Measurements from ENCODE around the gene LBH. TPM values are rescaled to one million over a fixed set of nuclear protein-coding genes. Genes with fewer than 3 reads are reported as not detected.

Gene LBH
- total RNA-seq, 1 donor from 2014 or later, result 51.7 TPM

DNA sequence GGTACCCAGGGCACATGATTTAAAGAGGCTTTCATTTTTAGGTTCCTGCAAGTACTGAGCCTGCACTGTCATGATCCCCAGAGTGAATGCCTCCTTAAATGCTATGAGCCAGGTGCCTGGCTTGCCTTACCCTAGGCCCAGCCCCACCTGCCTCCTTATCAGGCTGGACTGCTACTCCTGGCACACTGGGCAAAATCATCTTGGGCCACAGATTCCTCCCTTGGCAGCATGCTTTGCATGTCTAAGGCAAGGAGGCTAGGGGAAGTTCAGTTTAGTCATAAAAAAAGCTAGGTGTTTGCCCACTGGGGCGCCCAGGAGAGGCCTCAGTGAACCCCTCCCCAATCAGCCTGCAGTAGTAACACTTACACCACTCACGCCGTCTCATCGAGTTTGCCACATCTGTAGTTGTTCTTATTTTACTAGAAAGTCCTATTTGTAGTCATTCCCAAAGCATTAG, 45.1 kb downstream of the LBH start:
- Mint-ChIP-seq H3K36me3 (ENCODE audit: low read depth, unreplicated experiment) (peaks cover 4% of the 10 kb centered on the region), H3K4me3 (ENCODE audit: unreplicated experiment) (no peak overlapping the region), H3K27ac (ENCODE audit: unreplicated experiment) (no peak overlapping the region), H3K27me3 (ENCODE audit: low read depth, unreplicated experiment) (peaks cover 2% of the 10 kb centered on the region), H3K9me3 (ENCODE audit: unreplicated experiment) (peaks cover 7% of the 10 kb centered on the region), H3K4me1 (ENCODE audit: low read depth, unreplicated experiment) (peaks cover 48% of the 10 kb centered on the region)
- no peak overlapping the region for H2AFZ ChIP-seq (ENCODE audit: low read depth, low read length)
- no peak overlapping the region for H3K4me2 ChIP-seq (ENCODE audit: low read length)
- no peak for DNase-seq (ENCODE audit: low read depth)
- H3K27ac ChIP-seq (ENCODE audit: low read depth, low read length), result no peak overlapping the region
- H3K4me3 ChIP-seq (ENCODE audit: insufficient read depth, low read depth, low read length), result no peak overlapping the region
- H3K36me3 ChIP-seq (ENCODE audit: insufficient read depth, low read length), result no peaks in the 10 kb centered on the region
- no peak overlapping the region for H3K9ac ChIP-seq (ENCODE audit: low read length)
- H3K4me1 ChIP-seq (ENCODE audit: insufficient read depth, low read length), result peaks cover 30% of the 10 kb centered on the region
- H3K9me3 ChIP-seq (ENCODE audit: insufficient read depth, low read depth, low read length), result no peaks in the 10 kb centered on the region
- no peaks in the 10 kb centered on the region for H3K79me2 ChIP-seq (ENCODE audit: insufficient read depth, low read length)
- no peaks in the 10 kb centered on the region for H4K20me1 ChIP-seq (ENCODE audit: insufficient read depth, low read length)
- no peak for FAIRE-seq
- no peaks in the 10 kb centered on the region for H3K27me3 ChIP-seq (ENCODE audit: insufficient read depth, low read length)
- TF ChIP-seq, protein P1, sequence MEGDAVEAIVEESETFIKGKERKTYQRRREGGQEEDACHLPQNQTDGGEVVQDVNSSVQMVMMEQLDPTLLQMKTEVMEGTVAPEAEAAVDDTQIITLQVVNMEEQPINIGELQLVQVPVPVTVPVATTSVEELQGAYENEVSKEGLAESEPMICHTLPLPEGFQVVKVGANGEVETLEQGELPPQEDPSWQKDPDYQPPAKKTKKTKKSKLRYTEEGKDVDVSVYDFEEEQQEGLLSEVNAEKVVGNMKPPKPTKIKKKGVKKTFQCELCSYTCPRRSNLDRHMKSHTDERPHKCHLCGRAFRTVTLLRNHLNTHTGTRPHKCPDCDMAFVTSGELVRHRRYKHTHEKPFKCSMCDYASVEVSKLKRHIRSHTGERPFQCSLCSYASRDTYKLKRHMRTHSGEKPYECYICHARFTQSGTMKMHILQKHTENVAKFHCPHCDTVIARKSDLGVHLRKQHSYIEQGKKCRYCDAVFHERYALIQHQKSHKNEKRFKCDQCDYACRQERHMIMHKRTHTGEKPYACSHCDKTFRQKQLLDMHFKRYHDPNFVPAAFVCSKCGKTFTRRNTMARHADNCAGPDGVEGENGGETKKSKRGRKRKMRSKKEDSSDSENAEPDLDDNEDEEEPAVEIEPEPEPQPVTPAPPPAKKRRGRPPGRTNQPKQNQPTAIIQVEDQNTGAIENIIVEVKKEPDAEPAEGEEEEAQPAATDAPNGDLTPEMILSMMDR (IDR thresholded peaks at IDR 0.05; ENCODE audit: insufficient read depth, low read depth, low read length), result no peak
- TF ChIP-seq EZH2 (IDR thresholded peaks at IDR 0.05; ENCODE audit: insufficient read depth, low read length), result no peak

DNA sequence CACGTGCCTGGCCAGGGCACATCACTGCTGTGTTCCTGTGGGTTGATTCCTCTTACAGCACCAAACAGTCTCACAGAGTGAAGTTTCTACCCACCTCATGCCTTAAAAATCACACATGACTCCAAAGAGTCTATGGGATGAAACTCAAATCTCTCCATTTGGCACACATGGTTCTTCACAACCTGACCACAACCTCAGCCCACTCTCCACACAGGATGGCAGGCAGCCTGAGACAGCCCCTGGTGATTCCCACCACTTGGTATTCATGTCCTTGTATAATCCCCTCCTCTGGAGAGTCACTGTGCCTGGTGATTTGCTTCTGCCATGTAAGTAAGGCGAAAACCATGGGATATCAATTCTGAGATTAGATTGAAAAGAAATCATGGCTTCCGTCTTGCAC, 46.2 kb downstream of the LBH start:
- Histone ChIP-seq H4K20me1 (ENCODE audit: insufficient read depth, low read length) (no peaks in the 10 kb centered on the region), H2AFZ (ENCODE audit: low read depth, low read length) (no peak overlapping the region), H3K9ac (ENCODE audit: low read length) (no peak overlapping the region), H3K9me3 (ENCODE audit: insufficient read depth, low read depth, low read length) (no peaks in the 10 kb centered on the region), H3K4me1 (ENCODE audit: insufficient read depth, low read length) (peaks cover 28% of the 10 kb centered on the region), H3K36me3 (ENCODE audit: insufficient read depth, low read length) (no peaks in the 10 kb centered on the region), H3K4me3 (ENCODE audit: insufficient read depth, low read depth, low read length) (no peak overlapping the region), H3K27ac (ENCODE audit: low read depth, low read length) (no peak overlapping the region), H3K27me3 (ENCODE audit: insufficient read depth, low read length) (no peaks in the 10 kb centered on the region), H3K79me2 (ENCODE audit: insufficient read depth, low read length) (no peaks in the 10 kb centered on the region), H3K4me2 (ENCODE audit: low read length) (no peak overlapping the region)
- TF ChIP-seq EZH2 (IDR thresholded peaks at IDR 0.05; ENCODE audit: insufficient read depth, low read length), result no peak
- TF ChIP-seq, protein P1 (IDR thresholded peaks at IDR 0.05; ENCODE audit: insufficient read depth, low read depth, low read length), result no peak
- peaks cover 2% of the 10 kb centered on the region for H3K27me3 Mint-ChIP-seq (ENCODE audit: low read depth, unreplicated experiment)
- peaks cover 4% of the 10 kb centered on the region for H3K36me3 Mint-ChIP-seq (ENCODE audit: low read depth, unreplicated experiment)
- peaks cover 7% of the 10 kb centered on the region for H3K9me3 Mint-ChIP-seq (ENCODE audit: unreplicated experiment)
- no peak overlapping the region for H3K27ac Mint-ChIP-seq (ENCODE audit: unreplicated experiment)
- peaks cover 50% of the 10 kb centered on the region for H3K4me1 Mint-ChIP-seq (ENCODE audit: low read depth, unreplicated experiment)
- DNase-seq (ENCODE audit: low read depth) (no peak), FAIRE-seq (no peak)
- H3K4me3 Mint-ChIP-seq (ENCODE audit: unreplicated experiment), result no peak overlapping the region

DNA sequence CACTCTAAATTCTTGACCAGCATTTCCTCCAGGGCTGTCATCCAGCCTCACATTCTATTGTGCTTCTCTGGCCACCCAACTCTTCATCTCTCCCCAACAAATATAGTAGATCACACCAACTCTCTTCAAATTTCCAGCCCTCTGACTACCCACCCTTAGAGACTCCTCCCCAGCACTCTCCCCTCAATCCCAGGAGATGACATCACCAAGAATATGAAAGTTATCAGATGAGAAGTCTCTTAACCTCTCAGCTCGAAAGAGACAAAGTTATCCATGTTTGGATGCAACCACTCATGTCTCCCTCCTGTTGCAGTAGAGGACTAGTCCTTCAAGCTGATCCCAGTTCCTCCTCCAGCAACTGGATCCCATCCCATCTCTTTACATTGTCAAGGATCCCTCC, 47.1 kb downstream of the LBH start:
- no peak overlapping the region for H3K4me3 Mint-ChIP-seq (ENCODE audit: unreplicated experiment)
- peaks cover 4% of the 10 kb centered on the region for H3K36me3 Mint-ChIP-seq (ENCODE audit: low read depth, unreplicated experiment)
- H3K79me2 ChIP-seq (ENCODE audit: insufficient read depth, low read length), result no peaks in the 10 kb centered on the region
- no peaks in the 10 kb centered on the region for H3K36me3 ChIP-seq (ENCODE audit: insufficient read depth, low read length)
- H3K4me1 ChIP-seq (ENCODE audit: insufficient read depth, low read length), result peaks cover 20% of the 10 kb centered on the region
- no peak overlapping the region for H3K4me2 ChIP-seq (ENCODE audit: low read length)
- peaks cover 41% of the 10 kb centered on the region for H3K4me1 Mint-ChIP-seq (ENCODE audit: low read depth, unreplicated experiment)
- H3K27ac Mint-ChIP-seq (ENCODE audit: unreplicated experiment), result no peak overlapping the region
- H3K27ac ChIP-seq (ENCODE audit: low read depth, low read length), result no peak overlapping the region
- peaks cover 2% of the 10 kb centered on the region for H3K27me3 Mint-ChIP-seq (ENCODE audit: low read depth, unreplicated experiment)
- no peak overlapping the region for H3K4me3 ChIP-seq (ENCODE audit: insufficient read depth, low read depth, low read length)
- no peak overlapping the region for H3K9ac ChIP-seq (ENCODE audit: low read length)
- H3K9me3 Mint-ChIP-seq (ENCODE audit: unreplicated experiment), result peaks cover 7% of the 10 kb centered on the region
- no peak overlapping the region for H2AFZ ChIP-seq (ENCODE audit: low read depth, low read length)
- FAIRE-seq (no peak), DNase-seq (ENCODE audit: low read depth) (no peak)
- no peaks in the 10 kb centered on the region for H4K20me1 ChIP-seq (ENCODE audit: insufficient read depth, low read length)
- no peak for TF ChIP-seq EZH2 (IDR thresholded peaks at IDR 0.05; ENCODE audit: insufficient read depth, low read length)
- TF ChIP-seq, protein P1 (IDR thresholded peaks at IDR 0.05; ENCODE audit: insufficient read depth, low read depth, low read length), result no peak
- no peaks in the 10 kb centered on the region for H3K27me3 ChIP-seq (ENCODE audit: insufficient read depth, low read length)
- H3K9me3 ChIP-seq (ENCODE audit: insufficient read depth, low read depth, low read length), result no peaks in the 10 kb centered on the region
